A549 (cell line): Measurements from ENCODE around the gene SP6.

Source experiments
- EP300 ChIP-seq, 2 experiments: fragments of >200 bp; sonication (Bioruptor Twin); formaldehyde crosslinking; IDR thresholded peaks; 2 replicates in 1 of 2; 3 replicates in 1 of 2; pipeline ENCODE4 v1.6.1; 2016 to 2017
- JUN ChIP-seq, 2 experiments: fragments of >200 bp; sonication (Bioruptor Twin); formaldehyde crosslinking; IDR thresholded peaks; 2 replicates in 1 of 2; 3 replicates in 1 of 2; pipeline ENCODE4 v1.6.1; 2016 to 2017

GRCh38 chr17:47896672-47897490, 45.9 kb upstream of the SP6 start:
- TF ChIP-seq JUN (IDR thresholded peaks at IDR 0.05) (peak in 1 of 2 experiments; percentile 37; a peak in 2 of 5 replicates), EP300 (IDR thresholded peaks at IDR 0.05) (no peak)
